A549 (cell line): ENCODE data around the gene MAGI2.

ENCODE experiments used
- CHD4 ChIP-seq: fragments of 200-600 bp; sonication (generic); IDR thresholded peaks from 2 replicates; pipeline ENCODE4 v1.6.1; 2016; ENCODE audit warnings: antibody characterized with exemption, mild to moderate bottlenecking, borderline replicate concordance
- JUN ChIP-seq, 2 experiments: fragments of >200 bp; sonication (Bioruptor Twin); formaldehyde crosslinking; IDR thresholded peaks; 2 replicates in 1 of 2; 3 replicates in 1 of 2; pipeline ENCODE4 v1.6.1; 2016 to 2017
- TF ChIP-seq, protein P1 (sequence below): fragments of >200 bp; sonication (Bioruptor Twin); formaldehyde crosslinking; IDR thresholded peaks from 3 replicates; pipeline ENCODE4 v1.5.1; 2016

GRCh38 chr7:77985974-77986339 lies 1467.5 kb downstream of the MAGI2 start:
- no peak for TF ChIP-seq JUN (IDR thresholded peaks at IDR 0.05)
- TF ChIP-seq CHD4 = no peak
- TF ChIP-seq, protein P1, sequence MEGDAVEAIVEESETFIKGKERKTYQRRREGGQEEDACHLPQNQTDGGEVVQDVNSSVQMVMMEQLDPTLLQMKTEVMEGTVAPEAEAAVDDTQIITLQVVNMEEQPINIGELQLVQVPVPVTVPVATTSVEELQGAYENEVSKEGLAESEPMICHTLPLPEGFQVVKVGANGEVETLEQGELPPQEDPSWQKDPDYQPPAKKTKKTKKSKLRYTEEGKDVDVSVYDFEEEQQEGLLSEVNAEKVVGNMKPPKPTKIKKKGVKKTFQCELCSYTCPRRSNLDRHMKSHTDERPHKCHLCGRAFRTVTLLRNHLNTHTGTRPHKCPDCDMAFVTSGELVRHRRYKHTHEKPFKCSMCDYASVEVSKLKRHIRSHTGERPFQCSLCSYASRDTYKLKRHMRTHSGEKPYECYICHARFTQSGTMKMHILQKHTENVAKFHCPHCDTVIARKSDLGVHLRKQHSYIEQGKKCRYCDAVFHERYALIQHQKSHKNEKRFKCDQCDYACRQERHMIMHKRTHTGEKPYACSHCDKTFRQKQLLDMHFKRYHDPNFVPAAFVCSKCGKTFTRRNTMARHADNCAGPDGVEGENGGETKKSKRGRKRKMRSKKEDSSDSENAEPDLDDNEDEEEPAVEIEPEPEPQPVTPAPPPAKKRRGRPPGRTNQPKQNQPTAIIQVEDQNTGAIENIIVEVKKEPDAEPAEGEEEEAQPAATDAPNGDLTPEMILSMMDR = no peak
